ENCODE measurements around the gene CD80. TPM values are rescaled to one million over a fixed set of nuclear protein-coding genes. Genes with fewer than 3 reads are reported as not detected.

CD80 gene
- total RNA-seq, 1 experiment from 2014 or later = not detected

DNA sequence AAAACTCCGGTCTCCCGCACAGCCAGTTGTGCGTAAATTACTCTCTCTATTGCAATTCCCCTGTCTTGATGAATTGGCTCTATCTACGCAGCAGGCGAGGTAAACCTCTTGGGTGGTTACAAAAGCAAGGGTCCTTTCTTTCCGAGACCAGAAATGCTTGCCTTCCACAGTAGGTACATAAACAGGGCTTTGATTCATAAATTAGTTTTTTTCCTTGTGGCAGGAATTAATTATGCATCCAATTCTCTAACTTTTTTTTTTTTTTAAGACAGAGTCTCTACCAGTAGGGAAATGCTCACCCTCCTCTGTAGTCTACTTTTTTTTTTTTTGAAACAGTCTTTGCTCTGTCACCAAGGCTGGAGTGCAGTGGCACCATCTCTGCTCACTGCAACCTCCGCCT lies 16.3 kb downstream of the CD80 start:
- DNase-seq (ENCODE audit: unreplicated experiment) = no peak
- no peak overlapping the region for H3K4me3 Mint-ChIP-seq (ENCODE audit: unreplicated experiment)
- H3K9me3 Mint-ChIP-seq (ENCODE audit: unreplicated experiment) = no peaks in the 10 kb centered on the region
- no peak overlapping the region for H3K27ac Mint-ChIP-seq (ENCODE audit: low read depth, unreplicated experiment)
- H3K36me3 Mint-ChIP-seq (ENCODE audit: insufficient read depth, unreplicated experiment) = no peaks in the 10 kb centered on the region
- BruUV-seq (replicated peaks) = no TSS peak
- ChIA-PET POLR2A (no interaction called here), CTCF (no interaction called here)
- H3K4me1 Mint-ChIP-seq (ENCODE audit: insufficient read depth, unreplicated experiment) = no peaks in the 10 kb centered on the region
- TF ChIP-seq CTCF (IDR thresholded peaks at IDR 0.05; ENCODE audit: unreplicated experiment) = no peak
- no peaks in the 10 kb centered on the region for H3K27me3 Mint-ChIP-seq (ENCODE audit: insufficient read depth, unreplicated experiment)
- intact Hi-C loops (cut with micrococcal nuclease) = no loop called here

DNA sequence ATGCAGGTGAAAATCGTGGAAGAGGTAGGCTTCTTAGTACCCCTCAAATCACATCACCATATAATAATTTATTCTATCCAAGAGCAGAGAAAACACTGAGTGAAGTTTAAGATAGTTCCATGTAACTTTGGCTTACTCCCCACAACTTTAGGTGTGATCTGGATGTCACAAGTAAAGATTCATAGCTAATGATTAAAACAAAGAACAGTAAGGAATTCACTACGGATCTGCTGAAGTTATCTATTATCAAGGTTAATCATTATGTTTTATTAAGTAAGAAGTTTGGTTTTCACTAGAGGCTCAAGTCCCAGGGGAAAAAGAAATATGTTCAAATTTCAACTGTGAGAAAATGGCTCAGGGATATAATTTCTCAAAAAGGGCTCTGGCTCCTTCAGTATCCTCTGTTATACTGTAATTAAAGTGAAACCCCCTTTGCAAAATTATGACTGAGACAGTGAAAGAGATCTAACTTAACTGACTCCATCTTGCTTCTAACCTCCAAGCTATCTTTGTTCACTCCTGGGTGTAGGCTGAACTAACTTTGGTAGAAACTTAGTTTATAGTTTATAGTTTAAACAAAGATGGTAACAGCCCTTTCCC lies 17.1 kb downstream of the CD80 start:
- Mint-ChIP-seq H3K4me3 (ENCODE audit: unreplicated experiment) (no peak overlapping the region), H3K27me3 (ENCODE audit: insufficient read depth, unreplicated experiment) (no peaks in the 10 kb centered on the region), H3K36me3 (ENCODE audit: insufficient read depth, unreplicated experiment) (no peaks in the 10 kb centered on the region), H3K27ac (ENCODE audit: low read depth, unreplicated experiment) (no peak overlapping the region), H3K9me3 (ENCODE audit: unreplicated experiment) (no peaks in the 10 kb centered on the region), H3K4me1 (ENCODE audit: insufficient read depth, unreplicated experiment) (no peaks in the 10 kb centered on the region)
- no peak for DNase-seq (ENCODE audit: unreplicated experiment)
- POLR2A ChIA-PET = no interaction called here
- CTCF ChIA-PET = interaction anchor here (1.6 kb wide), 1 partner anchor 10 kb away, joined by 5 read pairs; no protein-coding TSS in a partner anchor
- TF ChIP-seq CTCF (IDR thresholded peaks at IDR 0.05; ENCODE audit: unreplicated experiment) = no peak
- intact Hi-C loops (cut with micrococcal nuclease) = no loop called here
- BruUV-seq (replicated peaks) = no TSS peak

DNA sequence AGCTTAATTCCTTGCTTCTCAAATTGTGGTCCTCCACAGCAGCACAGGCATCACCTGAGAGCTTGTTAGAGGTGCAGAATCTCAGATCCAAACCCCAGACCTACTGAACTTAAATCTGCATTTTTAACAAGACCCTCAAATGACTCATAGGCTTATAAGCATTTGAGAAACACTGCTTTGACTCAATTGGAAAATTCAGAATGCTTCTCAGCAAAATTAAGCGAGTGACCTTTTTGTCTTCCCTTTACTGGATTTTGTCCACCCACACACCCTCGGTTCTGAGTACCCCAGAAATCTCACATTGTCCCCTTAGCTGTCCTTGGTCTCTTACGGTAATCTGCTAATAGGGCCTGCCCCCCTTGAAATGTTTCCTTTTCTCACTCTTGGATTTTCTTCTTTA lies 17.9 kb downstream of the CD80 start:
- Mint-ChIP-seq H3K36me3 (ENCODE audit: insufficient read depth, unreplicated experiment) (no peaks in the 10 kb centered on the region), H3K4me3 (ENCODE audit: unreplicated experiment) (no peak overlapping the region), H3K27ac (ENCODE audit: low read depth, unreplicated experiment) (no peak overlapping the region), H3K9me3 (ENCODE audit: unreplicated experiment) (no peaks in the 10 kb centered on the region), H3K27me3 (ENCODE audit: insufficient read depth, unreplicated experiment) (no peaks in the 10 kb centered on the region), H3K4me1 (ENCODE audit: insufficient read depth, unreplicated experiment) (no peaks in the 10 kb centered on the region)
- no peak for DNase-seq (ENCODE audit: unreplicated experiment)
- ChIA-PET CTCF (interaction anchor here (0.8 to 1.6 kb wide), 3 partner anchors 11 to 153 kb away, joined by 3 to 6 read pairs (median 5); no protein-coding TSS in a partner anchor), POLR2A (interaction anchor here (0.6 kb wide), 1 partner anchor 26 kb away, joined by 3 read pairs; no protein-coding TSS in a partner anchor)
- BruUV-seq (replicated peaks) = no TSS peak
- no peak for TF ChIP-seq CTCF (IDR thresholded peaks at IDR 0.05; ENCODE audit: unreplicated experiment)
- intact Hi-C loops (cut with micrococcal nuclease) = no loop called here

- H3K9me3 Mint-ChIP-seq (ENCODE audit: unreplicated experiment) = no peaks in the 10 kb centered on the region
- DNase-seq (ENCODE audit: unreplicated experiment) = no peak
- no TSS peak for BruUV-seq (replicated peaks)
- no peaks in the 10 kb centered on the region for H3K36me3 Mint-ChIP-seq (ENCODE audit: insufficient read depth, unreplicated experiment)
- H3K4me3 Mint-ChIP-seq (ENCODE audit: unreplicated experiment) = no peak overlapping the region
- CTCF ChIA-PET = interaction anchor here (0.7 kb wide), 1 partner anchor 409 kb away, joined by 3 read pairs; no protein-coding TSS in a partner anchor
- H3K27me3 Mint-ChIP-seq (ENCODE audit: insufficient read depth, unreplicated experiment) = no peaks in the 10 kb centered on the region
- intact Hi-C loops (cut with micrococcal nuclease) = no loop called here
- no peak overlapping the region for H3K27ac Mint-ChIP-seq (ENCODE audit: low read depth, unreplicated experiment)
- TF ChIP-seq CTCF (IDR thresholded peaks at IDR 0.05; ENCODE audit: unreplicated experiment) = no peak
- POLR2A ChIA-PET = interaction anchor here (0.6 kb wide), 1 partner anchor 136 kb away, joined by 3 read pairs; no protein-coding TSS in a partner anchor
- no peaks in the 10 kb centered on the region for H3K4me1 Mint-ChIP-seq (ENCODE audit: insufficient read depth, unreplicated experiment)
Measured at GRCh38 chr3:119538772-119539171, 20.6 kb downstream of the CD80 start.

All from MCF 10A (cell line).